ENCODE measurements around the gene PFDN1. TPM values are rescaled to one million over a fixed set of nuclear protein-coding genes. Genes with fewer than 3 reads are reported as not detected.
A peak's percentile ranks its signal among the peaks of the same experiment; 100 is the strongest.

Gene PFDN1
- total RNA-seq, 1 experiment from 2014 or later: 48.9 TPM

DNA sequence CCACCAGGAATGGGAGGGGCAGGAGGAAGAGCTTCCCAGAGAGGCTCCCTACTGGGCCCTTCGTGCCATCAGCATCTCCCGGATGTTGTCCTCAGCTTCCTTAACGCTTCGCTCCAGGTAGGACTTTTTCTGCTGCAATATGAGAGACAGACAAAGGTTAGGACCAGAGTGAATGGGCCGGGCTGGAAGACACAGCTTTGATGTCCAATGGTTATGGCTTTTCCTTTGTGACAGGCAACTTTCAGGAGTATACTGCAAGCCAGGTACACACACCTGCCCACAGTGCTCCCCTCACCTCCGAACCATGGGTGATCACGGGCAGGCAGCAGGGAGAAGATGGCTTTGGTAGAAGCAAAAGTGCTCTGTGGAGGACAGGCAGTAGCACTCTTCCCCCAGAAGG is 57.0 kb downstream of the PFDN1 start (continued):
- TF ChIP-seq YY1 (IDR thresholded peaks at IDR 0.05; ENCODE audit: extremely low read depth, insufficient replicate concordance, low read depth, low read length) (no peak), EZH2phosphoT487 (IDR thresholded peaks at IDR 0.05; ENCODE audit: borderline replicate concordance) (no peak), EZH2 (IDR thresholded peaks at IDR 0.05) (no peak), SRF (IDR thresholded peaks at IDR 0.05; ENCODE audit: low read depth) (no peak), ZNF274 (IDR thresholded peaks at IDR 0.05; ENCODE audit: low read depth, low read length) (no peak), CEBPB (IDR thresholded peaks at IDR 0.05; ENCODE audit: low read depth) (no peak), POLR2A (IDR thresholded peaks at IDR 0.05; ENCODE audit: borderline replicate concordance, extremely low read depth, insufficient read depth, insufficient read length) (no peak)

DNA sequence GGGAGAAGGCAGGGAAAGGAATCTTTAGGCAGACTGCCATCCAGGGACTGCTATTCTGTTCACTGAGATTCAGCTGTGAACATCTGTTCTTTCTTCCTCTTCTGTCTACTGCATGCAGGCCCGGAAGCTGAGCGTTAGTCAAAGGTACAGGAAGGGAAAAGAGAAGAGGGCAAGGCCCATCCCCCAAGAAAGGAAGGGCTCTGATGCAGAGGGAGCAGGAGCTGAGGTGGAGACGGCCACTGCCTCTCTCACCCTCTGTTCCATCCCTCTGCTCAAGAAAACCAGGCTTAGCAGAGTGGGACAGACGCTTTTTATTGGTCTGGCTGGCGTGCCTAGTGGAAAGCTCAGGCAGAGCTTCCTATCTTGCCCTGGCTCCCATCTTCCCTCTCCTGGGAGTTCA is 57.6 kb downstream of the PFDN1 start:
- Histone ChIP-seq H3K4me2 (ENCODE audit: low read length) (no peak overlapping the region), H3K9me2 (ENCODE audit: insufficient read depth) (no peaks in the 10 kb centered on the region), H3K27me3 (ENCODE audit: insufficient read depth, low read length) (no peaks in the 10 kb centered on the region), H4K20me1 (ENCODE audit: insufficient read depth) (no peaks in the 10 kb centered on the region), H3K79me2 (ENCODE audit: insufficient read depth, low read length) (peaks cover 15% of the 10 kb centered on the region), H3K9me3 (ENCODE audit: control insufficient read depth in 1 of 2, insufficient read depth in 1 of 2, low read depth in 1 of 2, low read length in 2 of 2) (no peaks in the 10 kb centered on the region), H3K27ac (ENCODE audit: low read depth, low read length) (no peak overlapping the region), H3K36me3 (ENCODE audit: control insufficient read depth in 1 of 2, insufficient read depth in 2 of 2, low read length in 2 of 2) (peaks cover 2 to 7% of the 10 kb centered on the region in 2 experiments; a peak in 1 of 4 replicates), H3K9ac (ENCODE audit: low read length) (no peak overlapping the region), H3K4me1 (ENCODE audit: control insufficient read depth in 1 of 2, insufficient read depth in 2 of 2, low read length in 2 of 2) (peaks cover 20 to 29% of the 10 kb centered on the region in 2 experiments), H3K4me3 (replicated peaks in 1 of 2; ENCODE audit: low read depth in 1 of 2, low read length in 2 of 2) (no peak overlapping the region), H2AFZ (ENCODE audit: low read depth, low read length, poor library complexity, severe bottlenecking) (no peak overlapping the region)
- ATAC-seq (no peak), DNase-seq (ENCODE audit: low read depth, low spot score) (no peak)
- TSS peak; percentile 61 for BruUV-seq (replicated peaks)
- TF ChIP-seq RAD21 (IDR thresholded peaks at IDR 0.05; ENCODE audit: low read depth) (no peak), CEBPB (IDR thresholded peaks at IDR 0.05; ENCODE audit: low read depth) (no peak), CBX3 (IDR thresholded peaks at IDR 0.05; ENCODE audit: low read depth) (no peak), SRF (IDR thresholded peaks at IDR 0.05; ENCODE audit: low read depth) (no peak), ELF1 (IDR thresholded peaks at IDR 0.05; ENCODE audit: borderline replicate concordance, low read depth) (no peak)
- TF ChIP-seq, protein P1, sequence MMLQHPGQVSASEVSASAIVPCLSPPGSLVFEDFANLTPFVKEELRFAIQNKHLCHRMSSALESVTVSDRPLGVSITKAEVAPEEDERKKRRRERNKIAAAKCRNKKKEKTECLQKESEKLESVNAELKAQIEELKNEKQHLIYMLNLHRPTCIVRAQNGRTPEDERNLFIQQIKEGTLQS (IDR thresholded peaks at IDR 0.05): no peak
- TF ChIP-seq, protein P2, sequence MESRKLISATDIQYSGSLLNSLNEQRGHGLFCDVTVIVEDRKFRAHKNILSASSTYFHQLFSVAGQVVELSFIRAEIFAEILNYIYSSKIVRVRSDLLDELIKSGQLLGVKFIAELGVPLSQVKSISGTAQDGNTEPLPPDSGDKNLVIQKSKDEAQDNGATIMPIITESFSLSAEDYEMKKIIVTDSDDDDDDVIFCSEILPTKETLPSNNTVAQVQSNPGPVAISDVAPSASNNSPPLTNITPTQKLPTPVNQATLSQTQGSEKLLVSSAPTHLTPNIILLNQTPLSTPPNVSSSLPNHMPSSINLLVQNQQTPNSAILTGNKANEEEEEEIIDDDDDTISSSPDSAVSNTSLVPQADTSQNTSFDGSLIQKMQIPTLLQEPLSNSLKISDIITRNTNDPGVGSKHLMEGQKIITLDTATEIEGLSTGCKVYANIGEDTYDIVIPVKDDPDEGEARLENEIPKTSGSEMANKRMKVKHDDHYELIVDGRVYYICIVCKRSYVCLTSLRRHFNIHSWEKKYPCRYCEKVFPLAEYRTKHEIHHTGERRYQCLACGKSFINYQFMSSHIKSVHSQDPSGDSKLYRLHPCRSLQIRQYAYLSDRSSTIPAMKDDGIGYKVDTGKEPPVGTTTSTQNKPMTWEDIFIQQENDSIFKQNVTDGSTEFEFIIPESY (IDR thresholded peaks at IDR 0.05; ENCODE audit: extremely low read depth, insufficient replicate concordance, low read length): no peak
- RAD21 ChIA-PET (ENCODE audit: low non-redundant PET in 1 of 2, low total read pairs in 2 of 2, uncharacterized antibody in 2 of 2, unreplicated experiment in 2 of 2): interaction anchor here (0.7 to 1.9 kb wide), 4 partner anchors 100 to 113 kb away, joined by 4 to 20 read pairs (median 14); partner anchors contain the start of gene HBEGF (in 1 of the 2)
- CTCF ChIA-PET: interaction anchor here (0.7 to 8.0 kb wide), 10 partner anchors 12 to 474 kb away, joined by 4 to 186 read pairs (median 14); partner anchors contain the start of genes HBEGF and SLC4A9
- POLR2A ChIA-PET: interaction anchor here (7.0 kb wide), 1 partner anchor 100 kb away, joined by 57 read pairs; the partner anchor contains the start of gene HBEGF
- intact Hi-C loops (cut with micrococcal nuclease): no loop called here
